NCI-H2196 treated with DMSO at 0.1 percent for 48 hours (cell line): ENCODE measurements around the gene CYP4F2.
"Not testable (repeated sequence)": the region's sequence is repeated elsewhere in the genome, so short reads cannot be mapped to it uniquely, and the experiment has no call there.

Experiments
- DNase-seq: peaks from one replicate; lab custom pipeline; 2025; ENCODE audit not compliant: unreplicated experiment; lab: John Stamatoyannopoulos, UW

The CYP4F2 gene

DNA sequence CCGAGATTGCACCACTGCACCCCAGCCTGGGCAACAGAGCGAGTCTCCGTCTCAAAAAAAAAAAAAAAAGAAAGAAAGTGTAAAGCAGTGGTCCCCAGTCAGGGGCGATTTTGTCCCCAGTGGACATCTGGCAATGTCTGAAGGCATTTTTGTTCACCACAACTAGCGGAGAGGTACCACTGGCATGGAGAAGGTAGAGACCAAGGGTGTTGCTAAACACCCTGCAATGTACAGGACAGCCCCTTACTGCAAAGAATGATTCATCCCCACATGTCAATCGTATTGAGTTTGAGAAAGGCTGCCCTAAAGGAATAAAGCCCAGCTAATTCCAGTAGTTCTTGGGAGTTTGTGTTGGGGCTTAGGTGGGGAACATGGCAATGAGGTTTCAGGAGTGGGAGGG lies 38.7 kb downstream of the CYP4F2 start:
- no peak for DNase-seq

- DNase-seq: no peak
These were observed 47.5 kb downstream of the CYP4F2 start for GRCh38 chr19:15850385-15850784.

DNA sequence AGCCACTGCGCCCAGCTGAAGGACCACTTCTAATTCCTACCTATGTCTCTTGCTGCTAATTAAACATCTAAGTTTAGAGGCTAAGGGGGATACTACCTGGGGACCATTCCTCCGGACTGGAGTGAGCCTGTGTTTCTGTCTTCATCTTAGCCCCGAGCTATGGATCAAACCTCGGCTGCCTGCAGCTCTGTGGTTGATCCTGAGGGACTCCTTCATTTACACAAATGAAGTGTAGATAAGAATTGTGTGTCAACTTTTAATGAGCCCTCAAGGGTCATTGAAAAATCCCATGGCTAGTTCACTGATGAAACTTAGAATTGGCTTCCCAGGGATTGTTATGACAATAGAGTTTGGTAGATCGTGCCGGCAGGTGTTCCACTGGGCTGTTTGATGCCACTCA lies 51.0 kb downstream of the CYP4F2 start:
- DNase-seq: no peak

DNA sequence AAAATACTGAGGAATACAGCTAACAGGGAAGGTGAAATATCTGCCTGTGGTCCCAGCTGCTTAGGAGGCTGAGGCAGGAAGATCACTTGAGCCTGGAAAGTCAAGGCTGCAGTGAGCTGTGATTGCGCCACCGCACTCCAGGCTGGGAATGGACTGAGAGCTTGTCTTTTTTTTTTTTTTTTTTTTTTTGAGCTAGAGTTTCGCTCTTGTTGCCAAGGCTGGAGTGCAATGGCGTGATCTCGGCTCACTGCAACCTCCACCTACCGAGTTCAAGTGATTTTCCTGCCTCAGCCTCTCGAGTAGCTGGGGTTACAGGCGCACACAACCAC lies 54.0 kb downstream of the CYP4F2 start:
- DNase-seq: not testable (repeated sequence)

GRCh38 chr19:15843203-15843893 lies 54.5 kb downstream of the CYP4F2 start:
- no peak for DNase-seq

DNA sequence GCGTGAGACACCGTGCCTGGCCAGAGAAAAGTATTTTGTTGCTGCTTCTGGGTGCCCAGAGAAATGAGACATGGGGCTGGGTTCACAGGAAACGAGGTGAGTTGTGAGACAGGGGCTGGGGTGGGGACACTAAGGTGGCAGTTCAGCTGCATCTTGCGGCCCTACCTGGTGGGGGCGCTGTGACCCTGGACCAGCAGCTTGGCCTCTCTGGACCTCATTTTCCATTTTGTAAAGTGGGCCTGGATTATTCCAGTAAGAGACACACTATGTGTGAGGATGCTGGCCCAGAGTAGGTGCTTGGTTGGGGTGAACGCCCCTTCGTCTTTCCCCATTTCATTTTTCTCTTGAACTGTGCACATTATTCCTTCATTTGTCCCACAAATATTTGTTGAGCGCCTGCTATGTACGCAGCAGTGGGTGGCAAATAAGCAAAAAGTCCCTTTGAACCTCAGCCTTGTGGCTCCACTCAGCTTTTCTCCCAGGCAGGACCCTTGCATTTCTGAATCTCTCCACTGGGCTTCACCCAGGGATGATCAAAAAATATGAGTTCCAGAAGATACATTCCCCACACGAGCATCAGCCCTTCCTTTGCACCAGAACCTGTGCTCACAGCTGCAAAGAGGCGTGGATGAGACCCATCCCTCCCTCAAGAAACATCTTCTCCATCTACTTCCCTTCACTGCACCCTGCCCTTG lies 55.9 kb downstream of the CYP4F2 start:
- DNase-seq: no peak

DNA sequence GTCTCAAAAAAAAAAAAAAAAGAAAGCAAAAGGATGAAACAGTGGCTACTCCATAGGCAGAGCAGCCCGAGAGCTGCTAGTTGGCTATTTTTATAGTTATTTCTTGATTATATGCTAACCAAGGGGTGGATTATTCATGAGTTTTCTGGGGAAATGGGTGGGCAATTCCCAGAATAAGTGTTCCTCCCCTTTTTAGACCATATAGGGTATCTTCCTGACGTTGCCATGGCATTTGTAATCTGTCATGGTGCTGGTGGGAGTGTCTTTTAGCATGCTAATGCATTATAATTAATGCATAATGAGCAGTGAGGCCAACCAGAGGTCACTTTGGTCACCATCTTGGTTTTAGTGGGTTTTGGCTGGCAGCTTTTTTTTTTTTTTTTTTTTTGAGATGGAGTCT lies 57.0 kb downstream of the CYP4F2 start:
- DNase-seq: no peak

DNA sequence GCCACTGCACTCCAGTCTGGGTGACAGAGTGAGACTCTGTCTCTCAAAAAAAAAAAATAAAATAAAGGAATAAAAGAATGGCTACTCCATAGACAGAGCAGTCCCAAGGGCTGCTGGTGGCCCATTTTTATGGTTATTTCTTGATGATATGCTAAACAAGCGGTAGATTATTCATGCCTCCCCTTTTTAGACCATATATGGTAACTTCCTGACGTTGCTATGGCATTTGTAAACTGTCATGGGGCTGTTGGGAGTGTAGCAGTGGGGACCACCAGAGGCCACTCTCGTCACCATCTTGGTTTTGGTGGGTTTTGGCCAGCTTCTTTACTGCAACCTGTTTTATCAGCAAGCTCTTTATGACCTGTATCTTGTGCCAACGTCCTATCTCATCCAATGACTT lies 58.0 kb downstream of the CYP4F2 start:
- not testable (repeated sequence) for DNase-seq

GRCh38 chr19:15838351-15838750 lies 59.5 kb downstream of the CYP4F2 start:
- no peak for DNase-seq

GRCh38 chr19:15837221-15837731 lies 60.6 kb downstream of the CYP4F2 start:
- DNase-seq: peak; percentile 75

GRCh38 chr19:15836330-15837220 lies 61.3 kb downstream of the CYP4F2 start:
- peak; percentile 92 for DNase-seq

GRCh38 chr19:15835565-15836329 lies 62.1 kb downstream of the CYP4F2 start:
- not testable (repeated sequence) for DNase-seq

- DNase-seq: not testable (repeated sequence)
These were observed 63.6 kb downstream of the CYP4F2 start for GRCh38 chr19:15834232-15834631.

- DNase-seq: no peak
These were observed 66.2 kb downstream of the CYP4F2 start for GRCh38 chr19:15831626-15832025.

DNA sequence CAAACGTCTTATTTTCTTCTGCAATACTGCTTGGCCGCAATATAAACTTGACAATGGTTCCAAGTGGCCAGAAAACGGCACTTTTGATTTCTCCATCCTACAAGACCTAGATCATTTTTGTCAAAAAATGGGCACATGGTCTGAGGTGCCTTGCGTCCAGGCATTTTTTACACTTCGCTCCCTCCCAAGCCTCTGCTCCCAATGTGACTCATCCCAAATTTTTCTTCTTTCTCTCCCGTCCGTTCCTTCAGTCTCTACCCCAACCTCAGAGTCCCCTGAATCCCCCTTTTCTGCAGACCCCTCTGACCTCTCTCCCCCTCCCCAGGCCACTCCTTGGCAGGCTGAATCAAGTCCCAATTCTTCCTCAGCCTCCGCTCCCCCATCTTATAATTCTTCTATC lies 68.1 kb downstream of the CYP4F2 start:
- no peak for DNase-seq

- DNase-seq: no peak
These were observed 68.6 kb downstream of the CYP4F2 start for GRCh38 chr19:15829306-15829698.

GRCh38 chr19:15828611-15829305 lies 69.1 kb downstream of the CYP4F2 start:
- not testable (repeated sequence) for DNase-seq

- DNase-seq: no peak
These were observed 69.7 kb downstream of the CYP4F2 start for GRCh38 chr19:15828121-15828610.
